H1 (cell line): Measurements from ENCODE around the gene CHD9NB.

Source experiments
- CBX5 ChIP-seq: fragments of 300-800, 300-1000 bp; sonication (generic); IDR thresholded peaks from 2 replicates; pipeline ENCODE4 v1.7.1; 2016; ENCODE audit warnings: antibody characterized with exemption, low read length, low read depth
- JUND ChIP-seq: IDR thresholded peaks from 2 replicates; pipeline ENCODE4 v1.6.1; 2011; ENCODE audit warnings: mild to moderate bottlenecking, improper control_type of control experiment, low read length
- PHF8 ChIP-seq: fragments of 200-600 bp; sonication (generic); conservative IDR thresholded peaks from 2 replicates; pipeline ENCODE4 v1.7.1; 2012; ENCODE audit warnings: low read depth, mild to moderate bottlenecking, inconsistent platforms, low read length, moderate library complexity
- POLR2A ChIP-seq, 2 experiments: IDR thresholded peaks; 1 replicate in 1 of 2; 2 replicates in 1 of 2; pipeline ENCODE4 v1.6.1; 2011; ENCODE audit warnings: low read depth in 2 of 2, low read length in 2 of 2, mild to moderate bottlenecking in 2 of 2; ENCODE audit errors: control extremely low read depth in 1 of 2
- POLR2AphosphoS5 ChIP-seq: IDR thresholded peaks from 2 replicates; pipeline ENCODE4 v1.6.1; 2011; ENCODE audit warnings: low read depth, low read length
- RAD21 ChIP-seq, 2 experiments: IDR thresholded peaks in 1 of 2; conservative IDR thresholded peaks in 1 of 2; 2 replicates each; pipeline ENCODE4 v1.6.1; 2011; ENCODE audit warnings: low read depth in 2 of 2, low read length in 2 of 2, improper control_type of control experiment in 1 of 2, inconsistent platforms in 1 of 2, mild to moderate bottlenecking in 1 of 2, moderate library complexity in 1 of 2
- SIN3A ChIP-seq, 2 experiments: IDR thresholded peaks in 1 of 2; conservative IDR thresholded peaks in 1 of 2; 2 replicates each; pipeline ENCODE4 v1.6.1; 2011 to 2012; ENCODE audit warnings: low read length in 2 of 2, improper control_type of control experiment in 1 of 2, low read depth in 1 of 2, mild to moderate bottlenecking in 1 of 2
- TF ChIP-seq, protein P1 (sequence below): IDR thresholded peaks from 2 replicates; pipeline ENCODE4 v1.6.1; 2011; ENCODE audit warnings: low read depth, mild to moderate bottlenecking, low read length; ENCODE audit not compliant: insufficient read depth
- TF ChIP-seq, protein P2 (sequence below), 3 experiments: IDR thresholded peaks; 1 replicate in 2 of 3; 2 replicates in 1 of 3; pipeline versions ENCODE4 v1.5.1 to v1.6.1; 2011; ENCODE audit warnings: low read length in 3 of 3, mild to moderate bottlenecking in 3 of 3, inconsistent platforms in 2 of 3, low read depth in 1 of 3, moderate library complexity in 1 of 3; ENCODE audit not compliant: insufficient read depth in 1 of 3; ENCODE audit errors: control extremely low read depth in 1 of 3
- TF ChIP-seq, protein P3 (sequence below): IDR thresholded peaks from 2 replicates; pipeline ENCODE4 v1.6.1; 2012; ENCODE audit warnings: inconsistent platforms

DNA sequence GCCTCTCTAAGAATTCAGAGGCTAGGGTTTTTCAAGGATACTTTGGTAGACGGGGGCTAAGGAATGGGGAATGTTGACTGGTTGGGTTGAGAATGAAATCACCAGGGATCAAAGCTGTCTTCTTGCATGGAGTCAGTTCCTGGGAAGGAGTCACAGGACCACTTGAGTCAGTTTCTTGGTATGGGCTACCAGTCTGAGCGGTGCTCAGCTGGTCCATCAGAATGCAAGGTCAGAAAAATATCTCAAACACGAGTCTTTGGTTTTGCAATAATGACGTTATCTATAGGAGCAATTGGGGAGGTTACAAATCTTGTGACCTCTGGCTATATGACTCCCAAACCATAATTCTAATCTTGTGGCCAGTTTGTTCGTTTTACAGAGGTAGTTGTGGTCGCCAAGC lies 18.4 kb downstream of the CHD9NB start:
- TF ChIP-seq, protein P1, sequence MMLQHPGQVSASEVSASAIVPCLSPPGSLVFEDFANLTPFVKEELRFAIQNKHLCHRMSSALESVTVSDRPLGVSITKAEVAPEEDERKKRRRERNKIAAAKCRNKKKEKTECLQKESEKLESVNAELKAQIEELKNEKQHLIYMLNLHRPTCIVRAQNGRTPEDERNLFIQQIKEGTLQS = no peak
- TF ChIP-seq POLR2A (IDR thresholded peaks at IDR 0.05; ENCODE audit: control extremely low read depth in 1 of 2, low read depth in 2 of 2, low read length in 2 of 2) = no peak
- TF ChIP-seq, protein P2, sequence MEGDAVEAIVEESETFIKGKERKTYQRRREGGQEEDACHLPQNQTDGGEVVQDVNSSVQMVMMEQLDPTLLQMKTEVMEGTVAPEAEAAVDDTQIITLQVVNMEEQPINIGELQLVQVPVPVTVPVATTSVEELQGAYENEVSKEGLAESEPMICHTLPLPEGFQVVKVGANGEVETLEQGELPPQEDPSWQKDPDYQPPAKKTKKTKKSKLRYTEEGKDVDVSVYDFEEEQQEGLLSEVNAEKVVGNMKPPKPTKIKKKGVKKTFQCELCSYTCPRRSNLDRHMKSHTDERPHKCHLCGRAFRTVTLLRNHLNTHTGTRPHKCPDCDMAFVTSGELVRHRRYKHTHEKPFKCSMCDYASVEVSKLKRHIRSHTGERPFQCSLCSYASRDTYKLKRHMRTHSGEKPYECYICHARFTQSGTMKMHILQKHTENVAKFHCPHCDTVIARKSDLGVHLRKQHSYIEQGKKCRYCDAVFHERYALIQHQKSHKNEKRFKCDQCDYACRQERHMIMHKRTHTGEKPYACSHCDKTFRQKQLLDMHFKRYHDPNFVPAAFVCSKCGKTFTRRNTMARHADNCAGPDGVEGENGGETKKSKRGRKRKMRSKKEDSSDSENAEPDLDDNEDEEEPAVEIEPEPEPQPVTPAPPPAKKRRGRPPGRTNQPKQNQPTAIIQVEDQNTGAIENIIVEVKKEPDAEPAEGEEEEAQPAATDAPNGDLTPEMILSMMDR (IDR thresholded peaks at IDR 0.05; ENCODE audit: control extremely low read depth in 1 of 3, insufficient read depth in 1 of 3, low read depth in 1 of 3, low read length in 3 of 3) = no peak
- no peak for TF ChIP-seq POLR2AphosphoS5
- TF ChIP-seq CBX5 = no peak
- no peak for TF ChIP-seq PHF8
- TF ChIP-seq JUND = no peak
- no peak for TF ChIP-seq RAD21 (IDR thresholded peaks at IDR 0.05 in 1 of 2, conservative IDR thresholded peaks at IDR 0.05 in 1 of 2; ENCODE audit: low read depth in 2 of 2, low read length in 2 of 2)
- TF ChIP-seq, protein P3, sequence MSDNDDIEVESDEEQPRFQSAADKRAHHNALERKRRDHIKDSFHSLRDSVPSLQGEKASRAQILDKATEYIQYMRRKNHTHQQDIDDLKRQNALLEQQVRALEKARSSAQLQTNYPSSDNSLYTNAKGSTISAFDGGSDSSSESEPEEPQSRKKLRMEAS = no peak
- no peak for TF ChIP-seq SIN3A (conservative IDR thresholded peaks at IDR 0.05 in 1 of 2, IDR thresholded peaks at IDR 0.05 in 1 of 2; ENCODE audit: low read depth in 1 of 2, low read length in 2 of 2)
